ENCODE data around the gene KSR2. TPM values are rescaled to one million over a fixed set of nuclear protein-coding genes. Genes with fewer than 3 reads are reported as not detected.
A peak's percentile ranks its signal among the peaks of the same experiment; 100 is the strongest.

The KSR2 gene
- total RNA-seq (2021; ENCODE audit: unreplicated experiment): 0.15 TPM
- polyA plus RNA-seq (2012; ENCODE audit: insufficient read length): 0.01 TPM
- percentile 20 among the genes with signal in this experiment for Bru-seq, nascent RNA
- BruChase-seq, experiment 1, labeled RNA remaining after a 2-hour chase: percentile 17 among the genes with signal in this experiment
- percentile 19 among the genes with signal in this experiment for BruChase-seq, experiment 2, labeled RNA remaining after a 6-hour chase
- long read RNA-seq, partial matches to known transcripts: 0 of 1 reads
- long read RNA-seq, other reads (novel, unspliced or antisense): 1 of 1 reads

- POLR2A ChIA-PET: no interaction called here
- Histone ChIP-seq H3K4me1 (ENCODE audit: control insufficient read depth, insufficient read depth, low read length) (no peaks in the 10 kb centered on the region), H3K27ac (ENCODE audit: low read length) (no peak within 1 kb of the TSS), H3K9me3 (ENCODE audit: control insufficient read depth, insufficient read depth, low read depth, low read length) (0 out of 2 replicates have a peak, but pooled peaks cover 4% of the 10 kb centered on the region), H3K27me3 (ENCODE audit: control insufficient read depth, insufficient read depth, low read length) (peaks cover 28% of the 10 kb centered on the region), H3K36me3 (ENCODE audit: control insufficient read depth, insufficient read depth, low read length) (no peaks in the 10 kb centered on the region; the same call in 1 of the 2 replicates), H3K4me3 (ENCODE audit: low read depth in 2 of 2, low read length in 2 of 2) (peak within 1 kb of the TSS; percentile 49 to 53)
- in situ Hi-C loops (cut with HindIII; ENCODE audit: low pct_unique_long_range_greater_than_20kb, low sequenced_read_pairs): no loop called here
- TF ChIP-seq SIN3A (IDR thresholded peaks at IDR 0.05; ENCODE audit: borderline replicate concordance, insufficient read depth, low read depth, low read length) (no peak), CTCF (IDR thresholded peaks at IDR 0.05) (no peak), TCF7L2 (IDR thresholded peaks at IDR 0.05; ENCODE audit: low read depth, low read length) (no peak), POLR2AphosphoS5 (IDR thresholded peaks at IDR 0.05; ENCODE audit: low read depth, low read length) (no peak)
- TF ChIP-seq, protein P1, sequence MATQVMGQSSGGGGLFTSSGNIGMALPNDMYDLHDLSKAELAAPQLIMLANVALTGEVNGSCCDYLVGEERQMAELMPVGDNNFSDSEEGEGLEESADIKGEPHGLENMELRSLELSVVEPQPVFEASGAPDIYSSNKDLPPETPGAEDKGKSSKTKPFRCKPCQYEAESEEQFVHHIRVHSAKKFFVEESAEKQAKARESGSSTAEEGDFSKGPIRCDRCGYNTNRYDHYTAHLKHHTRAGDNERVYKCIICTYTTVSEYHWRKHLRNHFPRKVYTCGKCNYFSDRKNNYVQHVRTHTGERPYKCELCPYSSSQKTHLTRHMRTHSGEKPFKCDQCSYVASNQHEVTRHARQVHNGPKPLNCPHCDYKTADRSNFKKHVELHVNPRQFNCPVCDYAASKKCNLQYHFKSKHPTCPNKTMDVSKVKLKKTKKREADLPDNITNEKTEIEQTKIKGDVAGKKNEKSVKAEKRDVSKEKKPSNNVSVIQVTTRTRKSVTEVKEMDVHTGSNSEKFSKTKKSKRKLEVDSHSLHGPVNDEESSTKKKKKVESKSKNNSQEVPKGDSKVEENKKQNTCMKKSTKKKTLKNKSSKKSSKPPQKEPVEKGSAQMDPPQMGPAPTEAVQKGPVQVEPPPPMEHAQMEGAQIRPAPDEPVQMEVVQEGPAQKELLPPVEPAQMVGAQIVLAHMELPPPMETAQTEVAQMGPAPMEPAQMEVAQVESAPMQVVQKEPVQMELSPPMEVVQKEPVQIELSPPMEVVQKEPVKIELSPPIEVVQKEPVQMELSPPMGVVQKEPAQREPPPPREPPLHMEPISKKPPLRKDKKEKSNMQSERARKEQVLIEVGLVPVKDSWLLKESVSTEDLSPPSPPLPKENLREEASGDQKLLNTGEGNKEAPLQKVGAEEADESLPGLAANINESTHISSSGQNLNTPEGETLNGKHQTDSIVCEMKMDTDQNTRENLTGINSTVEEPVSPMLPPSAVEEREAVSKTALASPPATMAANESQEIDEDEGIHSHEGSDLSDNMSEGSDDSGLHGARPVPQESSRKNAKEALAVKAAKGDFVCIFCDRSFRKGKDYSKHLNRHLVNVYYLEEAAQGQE (IDR thresholded peaks at IDR 0.05; ENCODE audit: insufficient read depth in 1 of 2, low read depth in 2 of 2, low read length in 1 of 2): no peak
- ATAC-seq (peak; percentile 89), DNase-seq (ENCODE audit: low read depth, low spot score) (no peak)
- CTCF ChIA-PET: no interaction called here
- no TSS peak for BruUV-seq (replicated peaks)
- intact Hi-C loops (cut with micrococcal nuclease; ENCODE audit: unreplicated experiment): no loop called here
Measured at GRCh38 chr12:117968826-117969659, at the start of gene KSR2. TSS of gene KSR2 (minus strand) at chr12:117968990. CDS start at chr12:117968255, 735 bp downstream.

DNA sequence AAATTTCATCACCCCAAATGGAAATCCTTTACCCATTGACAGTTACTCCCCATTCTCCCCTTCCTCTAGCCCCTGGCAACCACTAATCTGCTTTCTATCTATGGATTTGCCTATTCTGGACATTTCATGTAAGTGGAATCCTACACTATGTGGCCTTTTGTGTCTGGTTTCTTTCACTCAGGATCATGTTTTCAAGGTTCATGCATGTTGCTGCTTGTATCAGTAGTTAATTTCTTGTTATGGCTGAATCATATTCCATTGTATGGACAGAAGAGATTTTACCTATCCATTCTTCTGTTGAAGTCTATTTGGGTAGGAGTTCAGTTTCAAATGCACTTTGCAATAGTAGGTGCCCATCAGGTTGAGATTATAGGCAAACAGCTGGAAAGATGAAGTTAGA, 49.1 kb upstream of the KSR2 start:
- ChIA-PET POLR2A (interaction anchor here (0.5 kb wide), 1 partner anchor 28 kb away, joined by 3 read pairs; no protein-coding TSS in a partner anchor), CTCF (no interaction called here)
- TF ChIP-seq, protein P1 (IDR thresholded peaks at IDR 0.05; ENCODE audit: insufficient read depth in 1 of 2, low read depth in 2 of 2, low read length in 1 of 2): no peak
- no peak for TF ChIP-seq CTCF (IDR thresholded peaks at IDR 0.05)
- no peak for TF ChIP-seq SIN3A (IDR thresholded peaks at IDR 0.05; ENCODE audit: borderline replicate concordance, insufficient read depth, low read depth, low read length)
- TF ChIP-seq TCF7L2 (IDR thresholded peaks at IDR 0.05; ENCODE audit: low read depth, low read length): no peak
- TF ChIP-seq POLR2AphosphoS5 (IDR thresholded peaks at IDR 0.05; ENCODE audit: low read depth, low read length): no peak
- in situ Hi-C loops (cut with HindIII; ENCODE audit: low pct_unique_long_range_greater_than_20kb, low sequenced_read_pairs) (no loop called here), intact Hi-C loops (cut with micrococcal nuclease; ENCODE audit: unreplicated experiment) (loop anchor here (5.0 kb wide), 1 partner anchor 141 kb away; no protein-coding TSS in a partner anchor)
- BruUV-seq (replicated peaks): no TSS peak
- Histone ChIP-seq H3K27me3 (ENCODE audit: control insufficient read depth, insufficient read depth, low read length) (no peaks in the 10 kb centered on the region), H3K36me3 (ENCODE audit: control insufficient read depth, insufficient read depth, low read length) (peaks cover 4% of the 10 kb centered on the region), H3K27ac (ENCODE audit: low read length) (no peak overlapping the region), H3K4me1 (ENCODE audit: control insufficient read depth, insufficient read depth, low read length) (peaks cover 10% of the 10 kb centered on the region), H3K4me3 (ENCODE audit: low read depth in 2 of 2, low read length in 2 of 2) (peak overlapping the region in 1 of 2 experiments; percentile 87; a peak in 2 of 4 replicates), H3K9me3 (ENCODE audit: control insufficient read depth, insufficient read depth, low read depth, low read length) (no peaks in the 10 kb centered on the region)
- ATAC-seq (no peak), DNase-seq (ENCODE audit: low read depth, low spot score) (no peak)
